Measurements from ENCODE around the gene KDF1. TPM values are rescaled to one million over a fixed set of nuclear protein-coding genes. Genes with fewer than 3 reads are reported as not detected.

KDF1 gene
- total and polyA plus RNA-seq, 2 of the 13 experiments (the other 11 are each of a cell fraction or from before 2014, with no cell fraction given): 1.9 to 4.9 TPM

- no peak for TF ChIP-seq ZKSCAN1 (IDR thresholded peaks at IDR 0.05; ENCODE audit: low read length)
- no peak for TF ChIP-seq ZNF724P (CRISPR knock-in tag; IDR thresholded peaks at IDR 0.05; ENCODE audit: borderline replicate concordance)
- TF ChIP-seq HES4 (CRISPR knock-in tag; IDR thresholded peaks at IDR 0.05; ENCODE audit: borderline replicate concordance): no peak
- TF ChIP-seq SRSF9 (IDR thresholded peaks at IDR 0.05; ENCODE audit: borderline replicate concordance, insufficient read depth, low read depth, low read length, poor library complexity, severe bottlenecking): no peak
- no peak for TF ChIP-seq MAF1 (CRISPR knock-in tag; IDR thresholded peaks at IDR 0.05; ENCODE audit: borderline replicate concordance)
- TF ChIP-seq THYN1 (CRISPR knock-in tag; IDR thresholded peaks at IDR 0.05; ENCODE audit: borderline replicate concordance, low read depth): no peak
- TF ChIP-seq BORCS8-MEF2B (CRISPR knock-in tag; IDR thresholded peaks at IDR 0.05): no peak
- TF ChIP-seq BCL3 (CRISPR knock-in tag; IDR thresholded peaks at IDR 0.05): no peak
- TF ChIP-seq KLF15 (CRISPR knock-in tag; IDR thresholded peaks at IDR 0.05; ENCODE audit: borderline replicate concordance): no peak
- no peak for TF ChIP-seq ZBTB43 (CRISPR knock-in tag; conservative IDR thresholded peaks at IDR 0.05)
- TF ChIP-seq NONO (IDR thresholded peaks at IDR 0.05): no peak
- TF ChIP-seq NONO (CRISPR knock-in tag; conservative IDR thresholded peaks at IDR 0.05): 0 out of 2 replicates have a peak, but pooled peaks have one; percentile 4
- no peak for TF ChIP-seq E2F1 (CRISPR knock-in tag; IDR thresholded peaks at IDR 0.05)
- TF ChIP-seq SPEN (CRISPR knock-in tag; IDR thresholded peaks at IDR 0.05; ENCODE audit: low read depth): no peak
- no peak for TF ChIP-seq ZNF501 (CRISPR knock-in tag; IDR thresholded peaks at IDR 0.05)
- no peak for TF ChIP-seq ZNF230 (CRISPR knock-in tag; IDR thresholded peaks at IDR 0.05)
- TF ChIP-seq RAD21 (CRISPR knock-in tag; IDR thresholded peaks at IDR 0.05): 0 out of 2 replicates have a peak, but pooled peaks have one; percentile 43
- TF ChIP-seq ZNF850 (CRISPR knock-in tag; conservative IDR thresholded peaks at IDR 0.05): no peak
- peak; percentile 31 for TF ChIP-seq TAF1 (CRISPR knock-in tag; IDR thresholded peaks at IDR 0.05)
- TF ChIP-seq RBM39 (IDR thresholded peaks at IDR 0.05; ENCODE audit: low read depth, low read length, poor library complexity, severe bottlenecking): peak; percentile 38
- no peak for TF ChIP-seq HNF4A (CRISPR knock-in tag; IDR thresholded peaks at IDR 0.05)
- no peak for TF ChIP-seq BRD4 (CRISPR knock-in tag; IDR thresholded peaks at IDR 0.05)
- TF ChIP-seq ZNF703 (CRISPR knock-in tag; IDR thresholded peaks at IDR 0.05; ENCODE audit: borderline replicate concordance): no peak
- no peak for TF ChIP-seq TFDP2 (CRISPR knock-in tag; IDR thresholded peaks at IDR 0.05)
- TF ChIP-seq SALL1 (CRISPR knock-in tag; IDR thresholded peaks at IDR 0.05): no peak
- TF ChIP-seq MED1 (CRISPR knock-in tag; IDR thresholded peaks at IDR 0.05): no peak
Measured at GRCh38 chr1:26994020-26994786, 33.9 kb upstream of the KDF1 start (continued).
